Measurements from ENCODE around the gene AP1B1. TPM values are rescaled to one million over a fixed set of nuclear protein-coding genes. Genes with fewer than 3 reads are reported as not detected.

Gene AP1B1
- total and polyA plus RNA-seq, 4 donors, result 32.7 to 97.9 (median 50.0) TPM

- no peak for TF ChIP-seq CTCF (IDR thresholded peaks at IDR 0.05; ENCODE audit: control extremely low read depth, extremely low read depth)
- H3K27ac ChIP-seq (ENCODE audit: low read depth in 1 of 2, low read length in 1 of 2), result no peak overlapping the region
- H3K9me3 ChIP-seq (ENCODE audit: control insufficient read depth in 4 of 4, insufficient read depth in 3 of 4, low read length in 3 of 4), result no peaks in the 10 kb centered on the region
- H3K27me3 ChIP-seq (ENCODE audit: control insufficient read depth in 3 of 3, insufficient read depth in 3 of 3, low read length in 2 of 3), result no peaks in the 10 kb centered on the region
- DNase-seq (peak in 1 of 3 donors; percentile 15), ATAC-seq (ENCODE audit: insufficient read depth, low FRiP score) (no peak)
- H3K4me1 ChIP-seq (ENCODE audit: control insufficient read depth in 5 of 5, insufficient read depth in 5 of 5, low read length in 5 of 5), result peaks cover 0 to 18% (median 6%) of the 10 kb centered on the region in 5 donors
- H3K4me3 ChIP-seq, result no peak overlapping the region
- peaks cover 0 to 3% (median 1%) of the 10 kb centered on the region in 4 donors for H3K36me3 ChIP-seq (ENCODE audit: control insufficient read depth in 4 of 4, insufficient read depth in 4 of 4, low read length in 4 of 4)
- 50 to 60% methylated on average over 6 of the region's 6 CpGs for WGBS, 2 donors
- no peak overlapping the region for H3K9ac ChIP-seq (ENCODE audit: insufficient read depth in 1 of 2, low read length in 2 of 2)
Measured at GRCh38 chr22:29382580-29383302, 5.6 kb downstream of the AP1B1 start.

GRCh38 chr22:29380856-29381255 lies 7.5 kb downstream of the AP1B1 start:
- Histone ChIP-seq H3K9me3 (ENCODE audit: control insufficient read depth in 4 of 4, insufficient read depth in 3 of 4, low read length in 3 of 4) (no peaks in the 10 kb centered on the region), H3K4me3 (no peak overlapping the region), H3K4me1 (ENCODE audit: control insufficient read depth in 5 of 5, insufficient read depth in 5 of 5, low read length in 5 of 5) (peaks cover 0 to 15% (median under 1%) of the 10 kb centered on the region in 5 donors), H3K27ac (ENCODE audit: low read depth in 1 of 2, low read length in 1 of 2) (peak overlapping the region in 1 of 2 donors; percentile 61), H3K36me3 (ENCODE audit: control insufficient read depth in 4 of 4, insufficient read depth in 4 of 4, low read length in 4 of 4) (peaks cover 2 to 10% (median 4%) of the 10 kb centered on the region in 4 donors), H3K27me3 (ENCODE audit: control insufficient read depth in 3 of 3, insufficient read depth in 3 of 3, low read length in 2 of 3) (no peaks in the 10 kb centered on the region), H3K9ac (ENCODE audit: insufficient read depth in 1 of 2, low read length in 2 of 2) (no peak overlapping the region)
- no peak for TF ChIP-seq CTCF (IDR thresholded peaks at IDR 0.05; ENCODE audit: control extremely low read depth, extremely low read depth)
- ATAC-seq (ENCODE audit: insufficient read depth, low FRiP score), result no peak
- 88 to 92% methylated on average over 6 of the region's 6 CpGs for WGBS, 2 donors
- DNase-seq, result no peak

- WGBS, 2 donors, result 86 to 93% methylated on average over 6 of the region's 6 CpGs
- TF ChIP-seq CTCF (IDR thresholded peaks at IDR 0.05; ENCODE audit: control extremely low read depth, extremely low read depth), result no peak
- Histone ChIP-seq H3K4me3 (no peak overlapping the region), H3K9ac (ENCODE audit: insufficient read depth in 1 of 2, low read length in 2 of 2) (no peak overlapping the region), H3K27me3 (ENCODE audit: control insufficient read depth in 3 of 3, insufficient read depth in 3 of 3, low read length in 2 of 3) (no peaks in the 10 kb centered on the region), H3K27ac (ENCODE audit: low read depth in 1 of 2, low read length in 1 of 2) (peak overlapping the region in 1 of 2 donors; percentile 61), H3K36me3 (ENCODE audit: control insufficient read depth in 4 of 4, insufficient read depth in 4 of 4, low read length in 4 of 4) (peaks cover 2 to 10% (median 4%) of the 10 kb centered on the region in 4 donors), H3K9me3 (ENCODE audit: control insufficient read depth in 4 of 4, insufficient read depth in 3 of 4, low read length in 3 of 4) (no peaks in the 10 kb centered on the region), H3K4me1 (ENCODE audit: control insufficient read depth in 5 of 5, insufficient read depth in 5 of 5, low read length in 5 of 5) (peaks cover 0 to 15% (median 0%) of the 10 kb centered on the region in 5 donors)
- DNase-seq, result no peak
- ATAC-seq (ENCODE audit: insufficient read depth, low FRiP score), result no peak
Measured at GRCh38 chr22:29380032-29380781, 8.2 kb downstream of the AP1B1 start.
